ENCODE data around the gene SPTBN5. TPM values are rescaled to one million over a fixed set of nuclear protein-coding genes. Genes with fewer than 3 reads are reported as not detected.
A peak's percentile ranks its signal among the peaks of the same experiment; 100 is the strongest.

Gene SPTBN5
- total RNA-seq, 1 experiment from 2014 or later, result 0.96 TPM

DNA sequence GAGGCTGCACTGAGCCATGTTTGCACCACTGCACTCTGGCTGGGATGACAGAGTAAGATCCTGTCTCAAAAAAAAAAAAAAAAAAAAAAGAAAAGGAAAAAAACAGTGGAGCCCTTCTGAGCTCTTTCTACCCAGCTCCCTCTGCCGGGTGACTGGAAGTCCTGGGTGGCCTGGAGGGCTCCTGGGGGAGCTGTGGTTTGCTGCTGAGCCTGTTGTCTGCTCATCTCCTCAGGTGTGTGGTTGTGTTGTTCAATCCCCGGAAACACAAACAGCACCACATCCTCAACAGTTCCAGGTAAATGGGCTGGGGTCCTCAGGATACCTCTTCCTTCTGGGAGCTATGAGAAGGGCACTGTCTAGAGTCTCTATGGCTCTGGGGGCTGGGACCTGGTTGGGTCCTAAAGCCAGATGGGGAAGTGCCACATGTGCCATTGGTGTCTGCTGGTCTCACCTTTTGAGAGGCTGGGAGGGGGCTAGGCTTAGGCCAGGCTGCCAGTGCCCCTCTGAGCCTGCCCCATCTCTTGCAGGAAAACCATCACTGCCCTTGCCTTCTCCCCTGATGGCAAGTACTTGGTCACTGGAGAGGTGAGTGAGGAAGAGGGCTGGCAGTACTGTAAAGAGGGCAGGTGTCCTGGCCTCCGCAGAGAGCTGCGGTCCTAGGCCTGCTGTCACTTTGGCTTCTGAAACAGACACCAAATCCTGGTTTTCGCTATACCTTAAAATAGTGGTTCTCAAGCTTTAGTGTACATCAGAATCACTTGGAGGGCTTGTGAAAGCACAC, 83.0 kb downstream of the SPTBN5 start:
- H3K4me3 ChIP-seq (replicated peaks in 1 of 2; ENCODE audit: low read depth in 1 of 2, low read length in 2 of 2), result no peak overlapping the region
- H2AFZ ChIP-seq (ENCODE audit: low read depth, low read length, poor library complexity, severe bottlenecking), result no peak overlapping the region
- TF ChIP-seq RAD21 (IDR thresholded peaks at IDR 0.05; ENCODE audit: low read depth) (no peak), ZFX (IDR thresholded peaks at IDR 0.05) (no peak), POLR2A (IDR thresholded peaks at IDR 0.05; ENCODE audit: borderline replicate concordance, extremely low read depth, insufficient read depth, insufficient read length) (no peak), EZH2 (IDR thresholded peaks at IDR 0.05) (no peak)
- TF ChIP-seq, protein P1, sequence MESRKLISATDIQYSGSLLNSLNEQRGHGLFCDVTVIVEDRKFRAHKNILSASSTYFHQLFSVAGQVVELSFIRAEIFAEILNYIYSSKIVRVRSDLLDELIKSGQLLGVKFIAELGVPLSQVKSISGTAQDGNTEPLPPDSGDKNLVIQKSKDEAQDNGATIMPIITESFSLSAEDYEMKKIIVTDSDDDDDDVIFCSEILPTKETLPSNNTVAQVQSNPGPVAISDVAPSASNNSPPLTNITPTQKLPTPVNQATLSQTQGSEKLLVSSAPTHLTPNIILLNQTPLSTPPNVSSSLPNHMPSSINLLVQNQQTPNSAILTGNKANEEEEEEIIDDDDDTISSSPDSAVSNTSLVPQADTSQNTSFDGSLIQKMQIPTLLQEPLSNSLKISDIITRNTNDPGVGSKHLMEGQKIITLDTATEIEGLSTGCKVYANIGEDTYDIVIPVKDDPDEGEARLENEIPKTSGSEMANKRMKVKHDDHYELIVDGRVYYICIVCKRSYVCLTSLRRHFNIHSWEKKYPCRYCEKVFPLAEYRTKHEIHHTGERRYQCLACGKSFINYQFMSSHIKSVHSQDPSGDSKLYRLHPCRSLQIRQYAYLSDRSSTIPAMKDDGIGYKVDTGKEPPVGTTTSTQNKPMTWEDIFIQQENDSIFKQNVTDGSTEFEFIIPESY (IDR thresholded peaks at IDR 0.05; ENCODE audit: extremely low read depth, insufficient replicate concordance, low read length), result no peak
- TF ChIP-seq, protein P2, sequence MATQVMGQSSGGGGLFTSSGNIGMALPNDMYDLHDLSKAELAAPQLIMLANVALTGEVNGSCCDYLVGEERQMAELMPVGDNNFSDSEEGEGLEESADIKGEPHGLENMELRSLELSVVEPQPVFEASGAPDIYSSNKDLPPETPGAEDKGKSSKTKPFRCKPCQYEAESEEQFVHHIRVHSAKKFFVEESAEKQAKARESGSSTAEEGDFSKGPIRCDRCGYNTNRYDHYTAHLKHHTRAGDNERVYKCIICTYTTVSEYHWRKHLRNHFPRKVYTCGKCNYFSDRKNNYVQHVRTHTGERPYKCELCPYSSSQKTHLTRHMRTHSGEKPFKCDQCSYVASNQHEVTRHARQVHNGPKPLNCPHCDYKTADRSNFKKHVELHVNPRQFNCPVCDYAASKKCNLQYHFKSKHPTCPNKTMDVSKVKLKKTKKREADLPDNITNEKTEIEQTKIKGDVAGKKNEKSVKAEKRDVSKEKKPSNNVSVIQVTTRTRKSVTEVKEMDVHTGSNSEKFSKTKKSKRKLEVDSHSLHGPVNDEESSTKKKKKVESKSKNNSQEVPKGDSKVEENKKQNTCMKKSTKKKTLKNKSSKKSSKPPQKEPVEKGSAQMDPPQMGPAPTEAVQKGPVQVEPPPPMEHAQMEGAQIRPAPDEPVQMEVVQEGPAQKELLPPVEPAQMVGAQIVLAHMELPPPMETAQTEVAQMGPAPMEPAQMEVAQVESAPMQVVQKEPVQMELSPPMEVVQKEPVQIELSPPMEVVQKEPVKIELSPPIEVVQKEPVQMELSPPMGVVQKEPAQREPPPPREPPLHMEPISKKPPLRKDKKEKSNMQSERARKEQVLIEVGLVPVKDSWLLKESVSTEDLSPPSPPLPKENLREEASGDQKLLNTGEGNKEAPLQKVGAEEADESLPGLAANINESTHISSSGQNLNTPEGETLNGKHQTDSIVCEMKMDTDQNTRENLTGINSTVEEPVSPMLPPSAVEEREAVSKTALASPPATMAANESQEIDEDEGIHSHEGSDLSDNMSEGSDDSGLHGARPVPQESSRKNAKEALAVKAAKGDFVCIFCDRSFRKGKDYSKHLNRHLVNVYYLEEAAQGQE (IDR thresholded peaks at IDR 0.05; ENCODE audit: low read depth), result no peak
- TF ChIP-seq, protein P3, sequence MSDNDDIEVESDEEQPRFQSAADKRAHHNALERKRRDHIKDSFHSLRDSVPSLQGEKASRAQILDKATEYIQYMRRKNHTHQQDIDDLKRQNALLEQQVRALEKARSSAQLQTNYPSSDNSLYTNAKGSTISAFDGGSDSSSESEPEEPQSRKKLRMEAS (IDR thresholded peaks at IDR 0.05), result no peak
- TF ChIP-seq, protein P4, sequence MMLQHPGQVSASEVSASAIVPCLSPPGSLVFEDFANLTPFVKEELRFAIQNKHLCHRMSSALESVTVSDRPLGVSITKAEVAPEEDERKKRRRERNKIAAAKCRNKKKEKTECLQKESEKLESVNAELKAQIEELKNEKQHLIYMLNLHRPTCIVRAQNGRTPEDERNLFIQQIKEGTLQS (IDR thresholded peaks at IDR 0.05), result no peak
- ChIA-PET RAD21 (ENCODE audit: low non-redundant PET in 1 of 2, low total read pairs in 2 of 2, uncharacterized antibody in 2 of 2, unreplicated experiment in 2 of 2) (interaction anchor here (0.7 to 2.5 kb wide), 5 partner anchors 34 to 345 kb away, joined by 3 to 15 read pairs (median 5); partner anchors contain the start of gene MAPKBP1 (in 2 of the 2)), CTCF (interaction anchor here (0.7 to 5.7 kb wide), 9 partner anchors 22 to 433 kb away, joined by 3 to 125 read pairs (median 4); partner anchors contain the start of gene MAPKBP1), POLR2A (interaction anchor here (1.1 to 2.5 kb wide), 3 partner anchors 37 to 253 kb away, joined by 3 to 12 read pairs (median 5); partner anchors contain the start of gene MAPKBP1)
- intact Hi-C loops (cut with micrococcal nuclease), result loop anchor here (1.0 to 2.0 kb wide), 6 partner anchors 39 to 346 kb away; no protein-coding TSS in a partner anchor
- H3K9me2 ChIP-seq (ENCODE audit: insufficient read depth), result no peaks in the 10 kb centered on the region
- H3K36me3 ChIP-seq (ENCODE audit: control insufficient read depth in 1 of 2, insufficient read depth in 2 of 2, low read length in 2 of 2), result peaks cover 0 to 6% of the 10 kb centered on the region in 2 experiments; a peak in 1 of 4 replicates
- no peak overlapping the region for H3K9ac ChIP-seq (ENCODE audit: low read length)
- no peaks in the 10 kb centered on the region for H4K20me1 ChIP-seq (ENCODE audit: insufficient read depth)
- BruUV-seq (replicated peaks), result no TSS peak
- ATAC-seq (peak; percentile 20), DNase-seq (ENCODE audit: low read depth, low spot score) (no peak)
- H3K27me3 ChIP-seq (ENCODE audit: insufficient read depth, low read length), result no peaks in the 10 kb centered on the region
- no peaks in the 10 kb centered on the region for H3K79me2 ChIP-seq (ENCODE audit: insufficient read depth, low read length)
- H3K9me3 ChIP-seq (ENCODE audit: control insufficient read depth in 1 of 2, insufficient read depth in 1 of 2, low read depth in 1 of 2, low read length in 2 of 2), result no peaks in the 10 kb centered on the region
- H3K4me2 ChIP-seq (ENCODE audit: low read length), result no peak overlapping the region
- peaks cover 12 to 20% of the 10 kb centered on the region in 2 experiments; a peak in 3 of 4 replicates for H3K4me1 ChIP-seq (ENCODE audit: control insufficient read depth in 1 of 2, insufficient read depth in 2 of 2, low read length in 2 of 2)
- no peak overlapping the region for H3K27ac ChIP-seq (ENCODE audit: low read depth, low read length)

Data from HCT116 (cell line).